ENCODE results near the gene KPNA6.
"Not testable (repeated sequence)": the region's sequence is repeated elsewhere in the genome, so short reads cannot be mapped to it uniquely, and the experiment has no call there.

KPNA6 gene

GRCh38 chr1:32100807-32101708 lies 6.8 kb upstream of the KPNA6 start:
- no peak for DNase-seq

DNA sequence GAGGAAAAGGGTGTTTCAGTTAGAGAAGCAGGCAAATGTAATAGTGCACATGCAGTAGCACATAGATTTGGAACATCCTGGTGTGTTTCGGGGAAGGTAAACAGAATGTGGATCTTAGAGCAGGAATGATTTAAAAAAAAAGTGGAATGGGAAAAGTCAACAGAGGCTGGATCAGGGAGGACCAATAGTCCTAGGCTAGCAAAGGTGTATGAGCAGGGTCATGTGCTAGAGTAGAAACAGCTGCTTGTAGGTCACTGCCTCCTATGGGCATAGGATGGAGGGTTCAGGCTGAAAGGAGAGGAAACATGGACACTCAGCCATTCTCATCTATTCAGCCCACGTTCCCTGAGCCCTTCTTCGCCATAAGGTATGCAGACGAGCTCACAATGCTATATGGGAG lies 3.7 kb upstream of the KPNA6 start:
- DNase-seq = no peak

- no peak for DNase-seq
Measured at GRCh38 chr1:32105338-32105737, 2.5 kb upstream of the KPNA6 start.

GRCh38 chr1:32106663-32107275 lies 1.1 kb upstream of the KPNA6 start:
- DNase-seq = no peak

DNA sequence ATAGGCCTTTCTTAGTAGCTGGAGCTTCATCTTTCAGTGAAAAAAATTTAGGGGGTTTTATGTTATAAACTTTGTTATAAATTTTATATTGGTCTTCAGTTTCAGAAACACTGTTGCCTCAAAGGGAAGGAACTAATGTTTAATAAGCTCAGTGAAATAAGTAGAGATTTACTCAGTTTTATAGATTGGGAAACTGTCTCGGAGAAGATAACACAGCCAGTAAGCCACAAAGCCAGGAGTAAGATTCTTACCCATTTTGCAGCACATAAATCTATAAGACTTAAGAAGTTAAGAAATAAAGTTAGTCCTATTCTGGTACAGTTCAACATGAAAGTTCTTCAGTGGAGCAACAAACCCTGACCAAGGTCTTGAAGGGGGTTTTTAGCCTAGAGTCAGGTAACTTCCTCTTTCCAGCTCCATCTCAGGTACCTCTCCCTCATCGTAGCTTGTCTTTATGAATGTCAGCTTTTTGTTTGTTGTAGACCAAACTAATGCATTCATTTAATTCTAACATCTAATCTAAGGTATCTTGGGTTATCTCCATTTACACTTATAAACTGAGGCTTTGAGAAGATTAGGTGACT lies 3.3 kb downstream of the KPNA6 start:
- no peak for DNase-seq

GRCh38 chr1:32111789-32112188 lies 3.9 kb downstream of the KPNA6 start:
- DNase-seq = no peak

DNA sequence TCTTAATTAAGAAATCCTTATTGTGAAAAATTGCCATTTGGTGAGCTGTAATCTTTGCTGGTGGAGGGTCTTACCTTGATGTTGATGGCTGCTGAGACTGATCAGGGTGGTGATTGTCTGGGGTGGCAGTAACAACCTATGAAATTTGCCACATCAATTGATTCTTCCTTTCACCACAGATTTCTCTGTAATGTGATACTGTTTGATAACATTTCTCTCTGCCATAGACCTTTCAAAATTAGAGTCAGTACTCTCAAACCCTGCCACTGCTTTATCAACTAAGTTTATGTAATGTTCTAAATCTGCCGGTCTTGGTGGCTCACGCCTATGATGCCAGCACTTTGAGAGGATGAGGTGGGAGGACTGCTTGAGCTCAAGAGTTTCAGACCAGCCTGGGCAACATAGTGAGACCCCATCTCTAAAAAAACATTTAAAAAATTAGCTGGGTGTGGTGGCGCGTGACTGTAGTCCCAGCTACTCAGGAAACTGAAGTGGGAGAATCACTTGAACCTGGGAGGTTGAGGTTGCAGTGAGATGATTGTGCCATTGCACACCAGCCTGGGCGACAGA lies 5.0 kb downstream of the KPNA6 start:
- no peak for DNase-seq

- not testable (repeated sequence) for DNase-seq
Measured at GRCh38 chr1:32113436-32113835, 5.6 kb downstream of the KPNA6 start.

- DNase-seq = no peak
Measured at GRCh38 chr1:32114420-32114819, 6.6 kb downstream of the KPNA6 start.

- DNase-seq = no peak
Measured at GRCh38 chr1:32115496-32115895, 7.6 kb downstream of the KPNA6 start.

- no peak for DNase-seq
Measured at GRCh38 chr1:32116531-32116930, 8.7 kb downstream of the KPNA6 start.

GRCh38 chr1:32122151-32122550 lies 14.3 kb downstream of the KPNA6 start:
- DNase-seq = no peak

DNA sequence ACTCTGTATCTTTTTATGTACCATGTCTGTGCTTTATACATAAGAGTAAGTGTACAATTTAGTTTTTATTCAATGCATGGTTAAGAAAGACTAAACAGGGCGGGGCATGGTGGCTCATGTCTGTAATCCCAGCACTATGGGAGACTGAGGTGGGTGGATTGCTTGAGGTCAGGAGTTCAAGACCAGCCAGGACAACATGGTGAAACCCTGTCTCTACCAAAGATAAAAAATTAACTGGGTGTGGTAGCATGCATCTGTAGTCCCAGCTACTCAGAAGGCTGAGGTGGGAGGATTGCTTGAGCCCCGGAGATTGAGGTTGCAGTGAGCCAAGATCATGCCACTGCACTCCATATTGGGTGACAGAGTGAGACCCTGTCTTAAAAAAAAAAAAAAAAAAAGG lies 15.5 kb downstream of the KPNA6 start:
- DNase-seq = not testable (repeated sequence)

DNA sequence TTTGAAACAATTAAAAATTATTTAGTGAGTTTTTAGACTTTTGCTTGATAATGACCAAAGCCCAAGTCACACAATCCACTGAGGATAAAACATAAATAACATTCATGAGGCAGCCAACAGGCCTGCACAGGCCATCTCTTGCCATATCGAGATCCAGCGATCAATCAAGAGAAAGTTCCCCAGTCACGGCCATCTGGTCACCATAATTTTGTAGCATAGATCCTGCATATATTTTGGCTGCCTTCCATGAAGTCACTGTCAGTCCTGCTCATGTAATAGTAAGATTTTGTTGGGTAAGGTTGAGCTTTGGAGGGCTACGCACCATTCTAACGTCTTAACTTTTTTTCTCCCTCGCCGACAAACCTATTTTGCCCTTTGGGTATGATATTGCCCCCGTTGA lies 17.5 kb downstream of the KPNA6 start:
- no peak for DNase-seq

DNA sequence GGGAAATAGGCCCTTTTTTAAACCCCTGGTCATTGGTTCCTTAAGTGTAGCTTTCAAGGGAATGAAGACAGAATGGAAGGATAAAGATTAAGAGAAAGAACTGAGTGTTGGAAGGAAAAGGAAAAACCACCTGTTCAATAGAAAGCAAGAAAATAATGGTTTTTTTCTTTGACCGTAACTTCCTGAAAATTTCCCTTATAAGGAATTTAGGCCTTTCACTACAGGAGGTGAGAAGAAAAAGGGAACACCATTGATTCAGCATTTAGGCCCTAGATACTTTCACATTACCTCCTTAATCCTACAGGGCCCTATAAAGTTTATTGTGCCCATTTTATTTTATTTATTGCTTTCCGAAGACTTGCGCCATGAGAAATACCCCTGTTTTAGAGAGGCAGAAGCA lies 18.9 kb downstream of the KPNA6 start:
- no peak for DNase-seq

DNA sequence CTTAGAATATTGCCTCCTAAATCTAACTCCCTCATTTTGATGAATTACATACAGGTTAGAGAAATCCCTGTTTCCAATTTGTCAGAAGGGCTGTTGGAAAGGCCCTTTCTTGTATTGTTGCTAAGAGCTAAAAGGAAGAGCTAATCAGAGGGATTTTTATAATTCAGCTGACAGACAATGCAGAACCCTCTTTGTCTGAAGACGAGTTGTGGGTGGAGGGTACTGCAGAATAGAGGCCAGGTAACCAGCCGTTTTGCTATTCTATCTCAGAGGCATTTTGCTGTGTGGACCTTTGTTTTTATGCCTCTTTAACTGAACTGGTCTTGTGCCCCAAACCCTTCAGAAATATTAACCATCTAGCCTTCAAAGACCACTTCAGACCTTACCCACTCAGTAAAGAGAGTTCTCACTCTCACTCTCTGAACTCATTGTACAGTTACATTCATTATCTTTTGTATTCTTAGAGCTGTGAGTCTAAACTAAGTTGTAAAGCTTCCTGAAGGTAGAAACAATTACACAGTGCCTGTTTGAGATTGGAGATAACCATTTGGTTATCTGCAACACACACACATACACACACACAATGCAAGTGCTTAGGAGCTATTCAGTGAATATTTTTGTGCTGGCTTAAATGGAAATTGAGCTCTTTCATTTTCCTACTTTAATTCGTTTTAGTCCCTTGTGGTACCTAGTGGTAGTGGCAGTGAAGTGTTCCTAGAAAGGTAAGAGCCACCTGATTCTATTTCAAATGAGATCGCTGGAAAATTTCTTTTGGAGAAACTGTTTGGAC lies 19.7 kb downstream of the KPNA6 start:
- no peak for DNase-seq

DNA sequence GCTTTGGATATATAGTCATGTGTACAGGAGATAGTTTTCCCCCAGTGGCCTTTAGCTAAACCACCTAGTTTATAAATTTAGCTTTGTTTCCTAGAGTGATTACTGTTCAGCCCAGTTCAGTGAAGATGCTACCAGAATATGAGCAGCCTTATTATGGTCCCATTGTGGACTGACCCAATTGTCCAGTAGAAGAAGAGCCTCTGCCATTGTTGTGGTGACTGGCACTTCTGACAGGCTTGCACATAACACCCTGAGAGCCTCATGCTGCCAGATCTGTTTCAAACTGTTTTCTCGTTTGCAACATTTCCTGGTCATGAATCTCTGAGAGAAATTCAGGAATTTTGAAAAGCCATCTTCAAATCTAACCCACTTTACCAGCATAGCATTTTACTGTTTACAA lies 20.6 kb downstream of the KPNA6 start:
- DNase-seq = no peak

DNA sequence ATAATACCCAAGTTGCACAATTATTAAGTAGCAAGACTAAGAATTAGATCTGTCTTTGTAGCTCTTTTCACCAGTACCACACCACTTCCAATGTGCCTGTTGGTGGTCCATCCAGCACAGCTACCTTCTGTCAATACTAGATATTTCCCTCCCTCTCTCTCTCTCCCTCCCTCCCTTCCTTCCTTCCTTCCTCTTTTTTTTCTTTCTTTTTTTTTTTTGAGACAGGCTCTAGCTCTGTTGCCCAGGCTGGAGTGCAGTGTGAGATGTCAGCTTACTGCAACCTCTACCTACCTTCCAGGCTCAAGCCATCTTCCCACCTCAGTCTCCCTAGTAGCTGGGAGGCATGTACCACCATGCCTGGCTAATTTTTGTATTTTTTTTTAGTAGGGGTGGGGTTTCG lies 21.1 kb downstream of the KPNA6 start:
- no peak for DNase-seq

GRCh38 chr1:32133950-32134280 lies 26.1 kb downstream of the KPNA6 start:
- DNase-seq = not testable (repeated sequence)

DNA sequence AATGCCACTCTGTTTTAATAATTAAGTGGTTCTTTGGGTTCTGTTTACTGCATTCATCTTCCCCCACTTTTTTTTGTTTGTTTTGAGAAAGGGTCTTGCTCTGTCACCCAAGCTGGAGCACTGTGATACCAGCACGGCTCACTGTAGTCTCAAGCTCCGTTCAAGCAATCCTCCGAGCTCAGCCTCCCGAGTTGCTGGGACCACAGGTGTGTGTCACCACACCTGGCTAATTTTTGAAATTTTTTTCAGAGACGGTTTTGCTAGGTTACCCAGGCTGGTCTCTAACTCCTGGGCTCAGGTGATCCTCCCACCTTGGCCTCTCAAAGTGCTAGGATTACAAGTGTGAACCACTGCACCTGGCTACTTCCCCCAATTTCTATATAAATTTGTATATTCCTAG lies 29.3 kb downstream of the KPNA6 start:
- DNase-seq = no peak

GRCh38 chr1:32138965-32139364 lies 31.1 kb downstream of the KPNA6 start:
- DNase-seq = peak in 1 of 3 experiments; percentile 12

- DNase-seq = peak in 2 of 3 experiments; percentile 36 to 82
Measured at GRCh38 chr1:32142446-32143301, 34.8 kb downstream of the KPNA6 start.
